PC-9 (cell line): ENCODE measurements around the gene HRH1. TPM values are rescaled to one million over a fixed set of nuclear protein-coding genes. Genes with fewer than 3 reads are reported as not detected.
"Not testable (repeated sequence)": the region's sequence is repeated elsewhere in the genome, so short reads cannot be mapped to it uniquely, and the experiment has no call there.

Experiments used
- BruUV-seq: library from RNA; stranded (reverse); fragments of 400-500 nt; replicated peaks from 2 replicates; lab custom pipeline; 2021; lab: Mats Ljungman, UMichigan
- CTCF ChIA-PET: fragments of 300-600 bp; sonication (Branson Sonifier 250); formaldehyde crosslinking; loops from one replicate; lab custom pipeline; 2022; ENCODE audit warnings: antibody characterized with exemption; lab: Charles Lee
- POLR2A ChIA-PET: fragments of 300-600 bp; sonication (Branson Sonifier 250); formaldehyde crosslinking; loops from one replicate; lab custom pipeline; 2022; ENCODE audit warnings: antibody characterized with exemption; ENCODE audit not compliant: unreplicated experiment; lab: Charles Lee
- DNase-seq, 2 experiments: peaks; one replicate each; pipeline versions ENCODE4 v3.0.0 to v3.0.0-alpha.2; 2015 to 2022; ENCODE audit warnings: mixed read lengths in 1 of 2
- H2AFZ ChIP-seq: fragments of 200-600 bp; sonication (generic); 2 replicates; pipeline ENCODE4 v1.8.1; 2017; ENCODE audit warnings: antibody characterized with exemption
- H3F3A ChIP-seq: fragments of 200-600 bp; sonication (generic); 2 replicates; pipeline ENCODE4 v1.8.1; 2017; ENCODE audit warnings: antibody characterized with exemption, mild to moderate bottlenecking, low read depth; ENCODE audit not compliant: insufficient read depth
- H3K27ac ChIP-seq: fragments of 200-600 bp; sonication (generic); 2 replicates; pipeline ENCODE4 v1.6.1; 2016; ENCODE audit warnings: mixed run types
- H3K27me3 ChIP-seq: fragments of 200-600 bp; sonication (generic); 2 replicates; pipeline ENCODE4 v1.6.1; 2016; ENCODE audit warnings: low read depth, mixed run types; ENCODE audit not compliant: insufficient read depth
- H3K36me3 ChIP-seq: fragments of 200-600 bp; sonication (generic); 2 replicates; pipeline ENCODE4 v1.6.1; 2016; ENCODE audit warnings: low read depth, mixed run types
- H3K4me1 ChIP-seq: fragments of 200-600 bp; sonication (generic); replicated peaks from 2 replicates; pipeline ENCODE4 v1.6.1; 2016; ENCODE audit warnings: mixed run types; ENCODE audit not compliant: insufficient read depth
- H3K4me2 ChIP-seq: fragments of 200-600 bp; sonication (generic); 2 replicates; pipeline ENCODE4 v1.6.1; 2017; ENCODE audit warnings: mixed run types
- H3K4me3 ChIP-seq: fragments of 200-600 bp; sonication (generic); 2 replicates; pipeline ENCODE4 v1.6.1; 2016; ENCODE audit warnings: mixed run types
- H3K79me2 ChIP-seq: fragments of 200-600 bp; sonication (generic); 2 replicates; pipeline ENCODE4 v1.6.1; 2017; ENCODE audit warnings: low read depth, mixed run types
- H3K9me2 ChIP-seq: fragments of 200-600 bp; sonication (generic); 2 replicates; pipeline ENCODE4 v1.8.1; 2017; ENCODE audit warnings: mild to moderate bottlenecking; ENCODE audit not compliant: insufficient read depth
- H3K9me3 ChIP-seq: fragments of 200-600 bp; sonication (generic); 2 replicates; pipeline ENCODE4 v1.8.1; 2016; ENCODE audit warnings: low read depth; ENCODE audit not compliant: insufficient read depth
- H4K20me1 ChIP-seq: fragments of 200-600 bp; sonication (generic); 2 replicates; pipeline ENCODE4 v1.8.1; 2017; ENCODE audit not compliant: insufficient read depth
- EZH2 ChIP-seq: fragments of 200-600 bp; sonication (generic); IDR thresholded peaks from 2 replicates; pipeline ENCODE4 v1.8.0; 2017; ENCODE audit warnings: antibody characterized with exemption, low read depth
- intact Hi-C: fragments of 100-400 bp; cut with micrococcal nuclease; formaldehyde crosslinking; loops from one replicate; pipeline ENCODE4 v1.10.0; 2022; ENCODE audit not compliant: unreplicated experiment
- total RNA-seq: library from RNA; stranded (reverse); gene quantifications from 2 replicates; pipeline ENCODE4 v1.2.3, GENCODE V29; 2021
- TF ChIP-seq, protein P1 (sequence below): fragments of 200-600 bp; sonication (generic); conservative IDR thresholded peaks from 2 replicates; pipeline ENCODE4 v1.6.1; 2017; ENCODE audit warnings: mixed run types, antibody characterized with exemption, mild to moderate bottlenecking, moderate library complexity

HRH1 gene
- total RNA-seq, 1 experiment from 2014 or later: 9.2 TPM

DNA sequence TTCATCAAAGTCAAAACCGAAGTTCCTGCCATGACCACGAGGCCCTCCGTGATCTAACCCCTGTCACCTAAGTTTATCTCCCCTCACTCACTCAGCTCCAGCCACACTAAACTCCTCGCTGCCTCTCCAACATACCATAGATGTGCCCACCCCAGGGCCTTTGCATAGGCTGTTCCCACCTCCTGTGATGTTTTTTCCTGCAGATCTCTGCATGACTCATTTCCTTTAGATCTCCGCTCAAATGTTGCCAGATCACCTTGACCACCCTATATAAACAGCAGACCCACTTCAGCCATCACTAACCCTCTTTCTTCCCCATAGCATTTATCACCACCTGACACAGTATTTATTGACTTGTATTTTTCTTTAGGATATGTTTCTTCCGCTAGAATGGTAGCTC, 58.5 kb downstream of the HRH1 start:
- H3K4me2 ChIP-seq: no peak overlapping the region
- no peak for DNase-seq
- no peaks in the 10 kb centered on the region for H3K9me2 ChIP-seq
- CTCF ChIA-PET: no interaction called here
- H3K27ac ChIP-seq: peak overlapping the region; percentile 41
- H3K9me3 ChIP-seq: no peaks in the 10 kb centered on the region
- peaks cover 16% of the 10 kb centered on the region for H3K79me2 ChIP-seq
- peaks cover 24% of the 10 kb centered on the region; the same call in 1 of the 2 replicates for H3F3A ChIP-seq
- no peak for TF ChIP-seq EZH2
- TF ChIP-seq, protein P1, sequence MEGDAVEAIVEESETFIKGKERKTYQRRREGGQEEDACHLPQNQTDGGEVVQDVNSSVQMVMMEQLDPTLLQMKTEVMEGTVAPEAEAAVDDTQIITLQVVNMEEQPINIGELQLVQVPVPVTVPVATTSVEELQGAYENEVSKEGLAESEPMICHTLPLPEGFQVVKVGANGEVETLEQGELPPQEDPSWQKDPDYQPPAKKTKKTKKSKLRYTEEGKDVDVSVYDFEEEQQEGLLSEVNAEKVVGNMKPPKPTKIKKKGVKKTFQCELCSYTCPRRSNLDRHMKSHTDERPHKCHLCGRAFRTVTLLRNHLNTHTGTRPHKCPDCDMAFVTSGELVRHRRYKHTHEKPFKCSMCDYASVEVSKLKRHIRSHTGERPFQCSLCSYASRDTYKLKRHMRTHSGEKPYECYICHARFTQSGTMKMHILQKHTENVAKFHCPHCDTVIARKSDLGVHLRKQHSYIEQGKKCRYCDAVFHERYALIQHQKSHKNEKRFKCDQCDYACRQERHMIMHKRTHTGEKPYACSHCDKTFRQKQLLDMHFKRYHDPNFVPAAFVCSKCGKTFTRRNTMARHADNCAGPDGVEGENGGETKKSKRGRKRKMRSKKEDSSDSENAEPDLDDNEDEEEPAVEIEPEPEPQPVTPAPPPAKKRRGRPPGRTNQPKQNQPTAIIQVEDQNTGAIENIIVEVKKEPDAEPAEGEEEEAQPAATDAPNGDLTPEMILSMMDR: no peak
- no peaks in the 10 kb centered on the region for H3K27me3 ChIP-seq
- POLR2A ChIA-PET: no interaction called here
- no peaks in the 10 kb centered on the region for H4K20me1 ChIP-seq
- intact Hi-C loops: loop anchor here (2.0 kb wide), 1 partner anchor 58 kb away; the partner anchor contains the start of gene HRH1
- no peak overlapping the region for H3K4me3 ChIP-seq
- peaks cover 31% of the 10 kb centered on the region for H3K4me1 ChIP-seq
- H2AFZ ChIP-seq: no peak overlapping the region
- BruUV-seq: no TSS peak
- peaks cover 20% of the 10 kb centered on the region for H3K36me3 ChIP-seq

DNA sequence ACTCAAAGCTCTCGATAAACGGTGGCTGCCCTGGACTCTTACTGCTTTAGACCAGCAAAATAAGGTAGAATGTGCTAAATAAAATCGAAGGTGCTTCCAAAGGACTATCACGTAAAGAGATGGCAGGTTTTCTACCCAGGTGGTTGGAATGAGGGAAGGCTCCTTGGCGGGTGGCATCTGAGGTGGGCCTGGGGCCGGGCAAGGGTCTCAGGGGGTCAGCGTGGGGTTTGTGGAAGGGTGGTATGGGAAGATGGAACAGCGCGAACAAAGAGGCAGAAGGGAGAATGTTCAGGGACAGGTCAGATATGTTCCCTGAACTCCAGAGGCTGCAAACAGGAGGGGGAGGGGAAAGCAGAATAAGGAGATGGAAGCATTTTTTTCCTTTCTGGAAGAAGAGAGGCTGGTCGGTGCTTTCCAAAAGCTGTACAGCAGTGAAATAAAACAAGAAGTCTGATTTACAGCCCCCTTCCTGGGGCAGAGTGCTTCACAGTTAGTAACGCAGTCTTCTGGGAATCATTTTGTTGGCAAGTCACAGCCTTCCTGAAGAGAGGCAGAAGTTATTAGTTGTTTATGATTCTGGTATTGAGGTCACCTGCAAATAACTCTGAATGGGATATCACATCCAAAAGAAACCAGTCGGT, 59.6 kb downstream of the HRH1 start:
- intact Hi-C loops: loop anchor here (2.0 kb wide), 1 partner anchor 59 kb away; the partner anchor contains the start of gene HRH1

DNA sequence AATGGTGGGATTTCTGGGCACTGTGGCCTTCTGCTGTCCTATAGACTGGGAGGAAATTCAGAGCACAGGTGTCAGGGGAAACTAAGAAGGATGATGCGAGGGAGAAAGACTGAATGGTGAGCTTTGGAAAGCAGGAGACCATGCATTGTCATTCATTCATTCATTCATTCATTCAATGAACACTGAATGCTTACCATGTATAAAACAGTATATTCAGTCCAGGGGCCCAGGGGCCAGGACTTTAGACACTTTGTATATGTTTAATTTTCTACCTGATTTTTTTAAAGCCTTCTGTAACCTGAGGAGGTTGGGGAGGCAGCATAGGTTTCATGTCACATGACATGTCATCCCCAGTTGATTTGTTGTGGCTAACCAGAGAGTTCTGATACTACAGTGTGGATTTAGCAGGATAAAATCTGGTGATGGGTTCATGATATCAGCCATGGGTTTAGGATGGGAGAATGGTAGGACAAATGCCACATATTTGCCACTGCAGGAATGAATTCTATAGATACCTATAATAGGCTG, 60.2 kb downstream of the HRH1 start:
- Histone ChIP-seq H3K4me1 (peaks cover 19% of the 10 kb centered on the region), H3K9me3 (no peaks in the 10 kb centered on the region), H2AFZ (no peak overlapping the region), H4K20me1 (no peaks in the 10 kb centered on the region), H3K4me3 (no peak overlapping the region), H3K79me2 (peaks cover 6% of the 10 kb centered on the region), H3F3A (peaks cover 17% of the 10 kb centered on the region; the same call in 1 of the 2 replicates), H3K27ac (no peak overlapping the region), H3K27me3 (no peaks in the 10 kb centered on the region), H3K9me2 (no peaks in the 10 kb centered on the region), H3K4me2 (no peak overlapping the region), H3K36me3 (peaks cover 17% of the 10 kb centered on the region; the same call in 1 of the 2 replicates)
- BruUV-seq: no TSS peak
- TF ChIP-seq, protein P1: no peak
- POLR2A ChIA-PET: no interaction called here
- no peak for DNase-seq
- CTCF ChIA-PET: no interaction called here
- intact Hi-C loops: no loop called here

More for the DNA sequence above, 59.6 kb downstream of the HRH1 start:
- H3K4me3 ChIP-seq: no peak overlapping the region
- ChIA-PET POLR2A (no interaction called here), CTCF (no interaction called here)
- no peaks in the 10 kb centered on the region for H3K9me2 ChIP-seq
- H3K4me1 ChIP-seq: peaks cover 20% of the 10 kb centered on the region
- TF ChIP-seq EZH2: no peak
- TF ChIP-seq, protein P1: no peak
- no peak overlapping the region for H3K27ac ChIP-seq
- H2AFZ ChIP-seq: no peak overlapping the region
- H3K36me3 ChIP-seq: peaks cover 20% of the 10 kb centered on the region; the same call in 1 of the 2 replicates
- no peak for DNase-seq
- BruUV-seq: no TSS peak
- no peaks in the 10 kb centered on the region for H3K9me3 ChIP-seq
- H3K4me2 ChIP-seq: no peak overlapping the region
- peaks cover 17% of the 10 kb centered on the region; the same call in 1 of the 2 replicates for H3F3A ChIP-seq
- H3K27me3 ChIP-seq: no peaks in the 10 kb centered on the region
- peaks cover 9% of the 10 kb centered on the region for H3K79me2 ChIP-seq
- H4K20me1 ChIP-seq: no peaks in the 10 kb centered on the region

DNA sequence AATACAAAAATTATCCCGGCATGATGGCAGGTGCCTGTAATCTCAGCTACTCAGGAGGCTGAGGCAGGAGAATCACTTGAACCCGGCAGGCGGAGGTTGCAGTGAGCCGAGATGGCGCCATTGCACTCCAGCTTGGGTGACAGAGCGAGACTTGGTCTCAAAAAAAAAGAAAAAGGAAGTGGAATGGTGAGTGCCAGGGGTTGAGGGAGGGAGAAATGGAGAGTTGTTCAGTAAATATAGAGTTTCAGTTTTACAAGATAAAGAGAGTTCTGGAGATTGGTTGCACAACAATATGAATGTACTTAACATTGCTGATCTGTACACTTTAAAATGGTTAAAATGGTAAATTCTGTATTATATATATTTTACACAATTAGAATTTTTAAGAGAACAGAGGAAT, 63.1 kb downstream of the HRH1 start:
- POLR2A ChIA-PET, DNase-seq, H3K27ac ChIP-seq, intact Hi-C loops, H2AFZ ChIP-seq, H3K9me2 ChIP-seq, H3K4me2 ChIP-seq, BruUV-seq, H3K9me3 ChIP-seq, H3K4me3 ChIP-seq, H3K27me3 ChIP-seq, H4K20me1 ChIP-seq: not testable (repeated sequence)
- CTCF ChIA-PET: interaction anchor here (0.7 kb wide), 1 partner anchor 117 kb away, joined by 5 read pairs; no protein-coding TSS in a partner anchor
- Histone ChIP-seq H3K4me1 (peaks cover 12% of the 10 kb centered on the region), H3K36me3 (0 out of 2 replicates have a peak, but pooled peaks cover 13% of the 10 kb centered on the region), H3F3A (peaks cover 15% of the 10 kb centered on the region; the same call in 1 of the 2 replicates), H3K79me2 (peaks cover 29% of the 10 kb centered on the region)
